ENCODE data around the gene ST7. TPM values are rescaled to one million over a fixed set of nuclear protein-coding genes. Genes with fewer than 3 reads are reported as not detected.

The ST7 gene
- total RNA-seq, 4 donors from 2014 or later: 16.2 to 38.6 (median 22.5) TPM

DNA sequence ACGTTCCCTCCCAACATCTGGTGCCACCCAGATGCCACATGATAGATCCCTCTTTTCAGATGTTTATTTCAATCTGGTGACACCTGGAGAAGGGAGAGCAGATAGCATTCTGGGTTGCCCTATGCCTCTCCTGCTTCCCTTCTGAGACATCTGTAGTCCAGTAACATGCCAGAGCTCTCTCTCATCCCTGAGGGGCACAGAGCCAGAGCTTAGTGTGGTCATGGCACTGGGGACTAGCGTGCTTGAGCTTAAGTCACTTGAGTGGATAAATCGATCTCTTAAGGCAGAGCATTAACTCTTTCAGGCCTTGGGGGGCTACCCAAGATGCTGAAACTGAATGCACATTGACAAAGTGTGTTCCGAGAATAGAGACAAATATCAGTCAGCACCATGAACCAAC lies 321.6 kb downstream of the ST7 start:
- TF ChIP-seq, protein P1, sequence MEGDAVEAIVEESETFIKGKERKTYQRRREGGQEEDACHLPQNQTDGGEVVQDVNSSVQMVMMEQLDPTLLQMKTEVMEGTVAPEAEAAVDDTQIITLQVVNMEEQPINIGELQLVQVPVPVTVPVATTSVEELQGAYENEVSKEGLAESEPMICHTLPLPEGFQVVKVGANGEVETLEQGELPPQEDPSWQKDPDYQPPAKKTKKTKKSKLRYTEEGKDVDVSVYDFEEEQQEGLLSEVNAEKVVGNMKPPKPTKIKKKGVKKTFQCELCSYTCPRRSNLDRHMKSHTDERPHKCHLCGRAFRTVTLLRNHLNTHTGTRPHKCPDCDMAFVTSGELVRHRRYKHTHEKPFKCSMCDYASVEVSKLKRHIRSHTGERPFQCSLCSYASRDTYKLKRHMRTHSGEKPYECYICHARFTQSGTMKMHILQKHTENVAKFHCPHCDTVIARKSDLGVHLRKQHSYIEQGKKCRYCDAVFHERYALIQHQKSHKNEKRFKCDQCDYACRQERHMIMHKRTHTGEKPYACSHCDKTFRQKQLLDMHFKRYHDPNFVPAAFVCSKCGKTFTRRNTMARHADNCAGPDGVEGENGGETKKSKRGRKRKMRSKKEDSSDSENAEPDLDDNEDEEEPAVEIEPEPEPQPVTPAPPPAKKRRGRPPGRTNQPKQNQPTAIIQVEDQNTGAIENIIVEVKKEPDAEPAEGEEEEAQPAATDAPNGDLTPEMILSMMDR (IDR thresholded peaks at IDR 0.05; ENCODE audit: low read depth): no peak

DNA sequence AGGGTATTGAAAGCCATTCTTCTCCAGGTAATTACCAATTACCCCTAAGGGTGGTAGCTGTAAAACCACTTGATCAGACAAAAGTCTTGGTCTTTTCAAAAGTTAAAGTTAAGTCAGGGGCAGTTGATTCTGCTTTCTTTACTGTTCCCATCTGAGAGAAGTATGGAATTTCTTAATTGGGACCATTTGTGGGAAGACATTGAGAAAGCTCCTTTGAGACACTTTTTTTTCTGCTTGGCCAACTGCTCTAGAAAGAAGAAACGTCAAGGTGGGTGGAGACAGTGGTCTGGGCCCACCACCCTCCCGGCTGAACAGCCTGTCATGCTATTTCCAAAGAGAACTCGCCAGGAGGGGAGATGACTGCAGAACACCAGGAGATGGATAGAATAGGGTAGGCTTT lies 324.3 kb downstream of the ST7 start:
- TF ChIP-seq, protein P1 (IDR thresholded peaks at IDR 0.05; ENCODE audit: low read depth): no peak

DNA sequence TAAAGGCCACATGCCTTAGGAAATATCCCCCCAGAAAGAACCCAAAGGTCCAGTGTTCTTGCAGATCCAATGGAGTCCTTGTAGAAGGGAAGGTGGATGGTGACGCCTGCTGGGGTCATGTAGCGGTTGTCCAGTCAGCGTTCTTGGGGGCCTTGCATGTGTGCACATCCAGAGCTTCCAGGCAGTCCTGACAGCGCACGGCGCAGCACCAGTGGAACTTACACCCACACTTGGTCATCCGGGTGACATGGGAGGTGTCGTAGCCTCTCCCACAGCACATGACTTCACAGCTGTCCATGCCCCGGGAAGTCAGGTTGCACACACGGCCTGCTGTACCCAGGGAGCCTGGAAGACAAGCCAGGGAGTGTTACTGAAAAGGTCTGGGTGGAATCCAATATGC lies 324.7 kb downstream of the ST7 start:
- TF ChIP-seq, protein P1 (IDR thresholded peaks at IDR 0.05; ENCODE audit: low read depth): no peak

DNA sequence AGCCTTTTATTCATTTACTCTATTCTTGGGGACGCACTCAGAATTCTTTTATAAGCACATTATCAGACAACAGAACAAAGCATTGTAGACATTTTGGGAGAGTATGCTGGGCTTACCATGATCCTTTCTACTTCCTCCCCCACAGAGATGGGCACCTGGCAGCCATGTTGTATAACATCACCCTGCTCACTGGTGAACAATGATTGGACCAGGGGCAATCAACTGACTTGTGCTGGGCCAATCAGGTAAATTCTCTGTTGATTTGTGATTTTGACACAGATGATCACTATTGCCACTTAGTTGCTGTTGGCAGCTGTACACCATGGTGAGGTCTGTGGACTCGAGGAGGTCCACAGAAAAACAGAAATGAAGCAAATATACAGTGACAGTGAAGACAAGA lies 325.9 kb downstream of the ST7 start:
- TF ChIP-seq, protein P1 (IDR thresholded peaks at IDR 0.05; ENCODE audit: low read depth): no peak

Small RNA genes within 50 kb of the gene (small RNA-seq; reads per million reads assigned to genes)
- not detected for gene AC002542.1
- not detected for gene MTCYBP6
- gene RF00019: 0.49 reads per million
- not detected for gene RF02179
- not detected for gene RF02180
- not detected for gene RF02181
- gene RF02183: not detected
- gene RF02184: not detected
- not detected for gene RF02185
- not detected for gene RF02188
- not detected for gene RNA5SP239

Other genes starting within 250 kb of the ST7 start
- 100 to 1,000 TPM; 106 to 209 (median 156) TPM for gene CAPZA2, start 90.9 kb upstream of the ST7 start, total RNA-seq